HG02885 (cell line): ENCODE results near the gene HTR6.

Experiments used
- ATAC-seq: cut with Tn5 transposase; IDR thresholded peaks from one replicate; pipeline ENCODE4 v1.9.1; 2021; ENCODE audit warnings: mild to moderate bottlenecking; ENCODE audit not compliant: unreplicated experiment, poor library complexity

Gene HTR6

GRCh38 chr1:19684677-19685076 lies 20.0 kb downstream of the HTR6 start:
- no peak for ATAC-seq

- ATAC-seq, result no peak
Measured at GRCh38 chr1:19685994-19686393, 21.3 kb downstream of the HTR6 start.

GRCh38 chr1:19687414-19687813 lies 22.7 kb downstream of the HTR6 start:
- ATAC-seq, result no peak

GRCh38 chr1:19688041-19688842 lies 23.6 kb downstream of the HTR6 start:
- no peak for ATAC-seq

- no peak for ATAC-seq
Measured at GRCh38 chr1:19689085-19689757, 24.5 kb downstream of the HTR6 start.

GRCh38 chr1:19689856-19690255 lies 25.2 kb downstream of the HTR6 start:
- no peak for ATAC-seq

- no peak for ATAC-seq
Measured at GRCh38 chr1:19690342-19690741, 25.7 kb downstream of the HTR6 start.

GRCh38 chr1:19694298-19694697 lies 29.6 kb downstream of the HTR6 start:
- ATAC-seq, result no peak

GRCh38 chr1:19695772-19696171 lies 31.1 kb downstream of the HTR6 start:
- ATAC-seq, result no peak

- ATAC-seq, result no peak
Measured at GRCh38 chr1:19696820-19697219, 32.1 kb downstream of the HTR6 start.

- ATAC-seq, result no peak
Measured at GRCh38 chr1:19698181-19698580, 33.5 kb downstream of the HTR6 start.

GRCh38 chr1:19700079-19700777 lies 35.6 kb downstream of the HTR6 start:
- ATAC-seq, result no peak

- no peak for ATAC-seq
Measured at GRCh38 chr1:19703280-19703679, 38.6 kb downstream of the HTR6 start.

GRCh38 chr1:19704247-19705113 lies 39.8 kb downstream of the HTR6 start:
- ATAC-seq, result no peak

GRCh38 chr1:19705464-19705863 lies 40.8 kb downstream of the HTR6 start:
- ATAC-seq, result no peak

GRCh38 chr1:19706136-19706535 lies 41.5 kb downstream of the HTR6 start:
- ATAC-seq, result no peak

GRCh38 chr1:19708567-19709110 lies 44.0 kb downstream of the HTR6 start:
- ATAC-seq, result no peak

GRCh38 chr1:19709260-19709793 lies 44.7 kb downstream of the HTR6 start:
- no peak for ATAC-seq

- ATAC-seq, result no peak
Measured at GRCh38 chr1:19710825-19711611, 46.3 kb downstream of the HTR6 start.
